ENCODE results near the gene SGPL1.

The SGPL1 gene

GRCh38 chr10:70816220-70816894 lies 609 bp downstream of the SGPL1 start:
- peak overlapping the region; percentile 88 for H3K27ac ChIP-seq

GRCh38 chr10:70820976-70821750 lies 5.4 kb downstream of the SGPL1 start:
- H3K27ac ChIP-seq: no peak overlapping the region
- peak; percentile 22; the same call in 1 of the 2 replicates for TF ChIP-seq CTCF (conservative IDR thresholded peaks at IDR 0.05)

More at GRCh38 chr10:70816220-70816894, 609 bp downstream of the SGPL1 start:
- TF ChIP-seq CTCF (conservative IDR thresholded peaks at IDR 0.05): no peak

GRCh38 chr10:70822076-70822820 lies 6.5 kb downstream of the SGPL1 start:
- no peak for TF ChIP-seq CTCF (conservative IDR thresholded peaks at IDR 0.05)

GRCh38 chr10:70827086-70827757 lies 11.5 kb downstream of the SGPL1 start:
- H3K27ac ChIP-seq: no peak overlapping the region
- TF ChIP-seq CTCF (conservative IDR thresholded peaks at IDR 0.05): no peak

More at GRCh38 chr10:70822076-70822820, 6.5 kb downstream of the SGPL1 start:
- no peak overlapping the region for H3K27ac ChIP-seq

- H3K27ac ChIP-seq: peak overlapping the region; percentile 48
- TF ChIP-seq CTCF (conservative IDR thresholded peaks at IDR 0.05): no peak
Observed at GRCh38 chr10:70828923-70829322, 13.2 kb downstream of the SGPL1 start.

- peak overlapping the region; percentile 48 for H3K27ac ChIP-seq
- TF ChIP-seq CTCF (conservative IDR thresholded peaks at IDR 0.05): no peak
Observed at GRCh38 chr10:70829543-70829942, 13.8 kb downstream of the SGPL1 start.
